ENCODE data around the gene KDM5B.
"Not testable (repeated sequence)": the region's sequence is repeated elsewhere in the genome, so short reads cannot be mapped to it uniquely, and the experiment has no call there.

The KDM5B gene

DNA sequence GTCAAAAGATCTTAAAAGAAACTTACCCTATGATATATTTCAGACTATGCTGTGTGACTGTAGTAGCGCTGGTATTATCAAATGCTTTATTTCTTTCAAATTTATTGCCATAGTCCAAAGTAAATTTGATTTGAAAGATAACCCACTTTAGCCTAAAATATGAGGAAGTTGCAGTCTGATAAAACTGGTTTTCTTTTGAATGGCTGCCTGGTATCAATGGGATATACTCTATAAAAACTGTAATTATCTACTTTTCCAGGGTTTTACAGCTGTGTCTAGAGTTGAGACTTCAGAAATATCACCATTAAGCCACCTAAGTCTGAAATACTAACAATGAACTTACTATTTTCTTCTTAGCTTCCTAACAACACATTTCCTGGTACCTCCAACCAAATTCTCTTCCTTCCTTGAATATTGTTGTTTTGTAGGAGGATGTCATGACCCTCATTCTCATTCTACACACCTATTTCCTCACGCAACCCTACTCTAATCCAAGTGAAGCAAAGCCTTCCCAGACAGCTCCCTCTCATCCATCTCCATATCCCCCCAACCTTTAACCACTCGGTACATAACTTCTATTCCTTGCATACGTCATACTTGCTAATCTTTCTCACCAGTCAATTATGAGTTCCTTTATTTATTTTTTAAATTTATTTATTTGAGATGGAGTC lies 17.0 kb downstream of the KDM5B start:
- DNase-seq (ENCODE audit: low read depth): no peak

GRCh38 chr1:202788800-202789199 lies 19.4 kb downstream of the KDM5B start:
- no peak for DNase-seq (ENCODE audit: low read depth)

DNA sequence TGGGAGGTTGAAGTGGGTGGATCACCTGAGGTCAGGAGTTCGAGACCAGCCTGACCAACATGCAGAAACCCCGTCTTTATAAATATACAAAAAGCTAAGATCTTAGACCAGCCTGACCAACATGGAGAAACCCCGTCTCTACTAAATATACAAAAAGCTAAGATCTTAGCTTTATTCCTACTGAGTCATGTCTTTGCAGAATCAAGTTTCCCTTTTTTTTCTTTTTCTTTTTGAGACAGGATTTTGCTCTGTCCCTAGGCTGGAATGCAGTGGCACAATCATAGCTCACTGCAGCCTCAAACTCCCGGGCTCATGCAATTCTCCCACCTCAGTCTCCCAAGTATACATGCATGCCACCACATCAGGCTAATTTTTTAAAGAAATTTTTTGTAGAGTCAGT lies 21.4 kb downstream of the KDM5B start:
- DNase-seq (ENCODE audit: low read depth): no peak

GRCh38 chr1:202781180-202781579 lies 27.0 kb downstream of the KDM5B start:
- DNase-seq (ENCODE audit: low read depth): no peak

- DNase-seq (ENCODE audit: low read depth): no peak
These were observed 38.1 kb downstream of the KDM5B start for GRCh38 chr1:202770135-202770534.

GRCh38 chr1:202765721-202766120 lies 42.5 kb downstream of the KDM5B start:
- no peak for DNase-seq (ENCODE audit: low read depth)

DNA sequence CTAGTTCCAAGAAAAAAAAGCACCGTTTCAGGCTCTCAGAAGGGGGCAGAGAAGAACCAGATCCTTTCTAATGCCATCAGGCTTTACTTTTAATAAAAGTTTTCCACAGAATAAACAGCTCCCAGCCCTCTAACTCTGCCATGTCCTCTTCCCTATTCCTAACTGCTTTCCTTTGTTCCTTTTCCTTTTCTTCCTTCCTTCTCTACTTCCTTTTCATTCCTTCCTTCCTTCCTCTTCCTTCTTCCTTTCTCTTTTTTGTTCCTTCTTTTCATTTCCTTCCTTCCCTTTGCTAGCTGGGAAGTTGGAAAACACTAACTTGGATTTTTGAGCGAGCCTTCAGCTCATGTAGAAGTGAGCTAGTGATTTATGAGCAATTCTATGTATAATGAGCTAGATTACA lies 46.2 kb downstream of the KDM5B start:
- DNase-seq (ENCODE audit: low read depth): no peak

DNA sequence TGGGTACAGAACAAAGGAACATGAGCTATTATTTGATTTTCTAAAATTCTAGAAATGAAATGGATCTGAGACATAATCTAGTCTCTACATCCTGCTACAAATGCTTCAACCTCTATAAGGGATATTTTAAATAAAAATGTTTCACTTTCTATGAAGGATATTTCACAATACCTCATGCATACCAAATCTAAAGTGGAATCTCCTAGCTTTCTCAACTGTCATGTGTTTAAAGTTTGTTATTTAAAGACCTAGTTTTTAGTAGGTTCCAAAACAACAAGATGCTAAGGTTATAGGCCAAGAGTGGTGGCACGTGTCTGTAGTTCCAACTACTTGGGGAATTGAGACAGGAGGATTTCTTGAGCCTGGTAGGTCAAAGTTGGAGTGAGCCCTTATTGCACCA lies 47.6 kb downstream of the KDM5B start:
- no peak for DNase-seq (ENCODE audit: low read depth)

GRCh38 chr1:202756391-202756790 lies 51.8 kb downstream of the KDM5B start:
- DNase-seq (ENCODE audit: low read depth): no peak

GRCh38 chr1:202754293-202754692 lies 53.9 kb downstream of the KDM5B start:
- DNase-seq (ENCODE audit: low read depth): no peak

DNA sequence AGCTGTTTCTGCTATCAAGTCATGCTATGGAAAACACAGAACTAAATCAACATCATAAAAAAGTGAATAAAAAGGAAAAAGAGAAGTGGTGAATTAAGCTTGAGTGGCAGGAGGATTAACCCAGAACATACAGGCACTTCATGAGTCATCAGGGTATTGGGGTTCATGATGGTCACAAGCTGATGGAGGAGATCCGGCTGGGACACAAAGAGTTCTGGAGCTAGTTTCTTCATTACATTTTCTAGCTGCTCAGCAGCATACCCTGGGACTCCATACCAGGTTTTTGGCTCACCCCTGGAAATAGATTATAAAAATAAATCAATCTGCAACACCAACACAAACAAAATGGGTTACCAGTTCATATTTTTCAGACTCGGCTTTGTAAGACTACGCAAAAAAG lies 55.4 kb downstream of the KDM5B start:
- no peak for DNase-seq (ENCODE audit: low read depth)

GRCh38 chr1:202750761-202751160 lies 57.5 kb downstream of the KDM5B start:
- no peak for DNase-seq (ENCODE audit: low read depth)

GRCh38 chr1:202750024-202750423 lies 58.2 kb downstream of the KDM5B start:
- DNase-seq (ENCODE audit: low read depth): no peak

GRCh38 chr1:202745323-202745888 lies 62.8 kb downstream of the KDM5B start:
- no peak for DNase-seq (ENCODE audit: low read depth)

DNA sequence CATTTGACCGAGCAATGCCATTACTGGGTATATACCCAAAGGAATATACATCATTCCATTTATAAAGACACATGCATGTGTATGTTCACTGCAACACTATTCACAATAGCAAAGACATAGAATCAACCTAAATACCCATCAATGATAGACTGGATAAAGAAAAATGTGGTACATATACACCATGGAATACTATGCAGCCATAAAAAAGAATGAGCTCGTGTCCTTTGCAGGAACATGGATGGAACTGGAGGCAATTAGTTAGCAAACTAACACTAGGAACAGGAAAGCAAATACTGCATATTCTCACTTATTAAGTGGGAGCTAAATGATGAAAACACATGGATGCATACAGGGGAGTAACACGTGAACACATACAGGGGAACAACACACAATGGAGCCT lies 63.5 kb downstream of the KDM5B start:
- DNase-seq (ENCODE audit: low read depth): not testable (repeated sequence)

DNA sequence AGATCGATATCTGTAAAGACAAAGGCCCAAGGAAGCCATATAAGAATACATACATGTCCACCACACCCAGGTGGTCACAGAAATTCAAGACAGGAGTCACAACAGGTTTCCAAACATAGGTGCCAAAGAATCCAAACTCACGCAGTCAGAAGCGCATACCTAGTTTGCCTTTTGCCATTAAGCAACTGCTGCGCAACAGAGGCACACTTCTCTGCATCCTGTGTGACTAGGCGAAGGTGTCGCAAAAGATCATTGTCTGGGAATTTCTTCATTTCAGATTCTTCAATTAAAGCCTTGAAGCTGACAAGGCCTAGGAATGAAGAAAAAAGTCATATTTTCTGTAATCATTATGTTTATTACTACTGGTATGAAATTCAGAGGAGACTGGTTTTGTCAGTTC lies 65.7 kb downstream of the KDM5B start:
- no peak for DNase-seq (ENCODE audit: low read depth)

- DNase-seq (ENCODE audit: low read depth): no peak
These were observed 75.0 kb downstream of the KDM5B start for GRCh38 chr1:202733251-202733650.

GRCh38 chr1:202728951-202729350 lies 79.3 kb downstream of the KDM5B start:
- no peak for DNase-seq (ENCODE audit: low read depth)

DNA sequence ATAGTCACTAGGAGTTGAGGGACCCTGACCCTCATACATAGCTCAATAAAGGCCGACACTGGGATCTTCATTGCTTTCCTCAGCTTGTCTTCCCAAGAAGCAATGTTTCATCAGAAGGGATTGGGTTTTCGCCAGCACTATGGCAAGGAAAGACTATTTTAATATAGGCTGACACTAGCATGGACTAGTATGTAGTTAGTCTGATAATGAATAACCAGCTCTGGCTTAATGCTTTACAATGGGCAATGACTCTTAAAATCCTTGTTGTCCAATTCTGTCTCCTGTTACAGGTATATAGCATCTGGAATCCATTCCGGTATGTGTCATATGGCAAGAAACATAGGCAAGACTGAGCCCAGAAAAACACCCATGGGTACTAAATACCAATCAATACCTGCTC lies 82.7 kb downstream of the KDM5B start:
- DNase-seq (ENCODE audit: low read depth): no peak

GRCh38 chr1:202723708-202724107 lies 84.5 kb downstream of the KDM5B start:
- DNase-seq (ENCODE audit: low read depth): no peak

GRCh38 chr1:202723046-202723445 lies 85.2 kb downstream of the KDM5B start:
- DNase-seq (ENCODE audit: low read depth): not testable (repeated sequence)

- no peak for DNase-seq (ENCODE audit: low read depth)
These were observed 91.6 kb downstream of the KDM5B start for GRCh38 chr1:202716654-202717053.

DNA sequence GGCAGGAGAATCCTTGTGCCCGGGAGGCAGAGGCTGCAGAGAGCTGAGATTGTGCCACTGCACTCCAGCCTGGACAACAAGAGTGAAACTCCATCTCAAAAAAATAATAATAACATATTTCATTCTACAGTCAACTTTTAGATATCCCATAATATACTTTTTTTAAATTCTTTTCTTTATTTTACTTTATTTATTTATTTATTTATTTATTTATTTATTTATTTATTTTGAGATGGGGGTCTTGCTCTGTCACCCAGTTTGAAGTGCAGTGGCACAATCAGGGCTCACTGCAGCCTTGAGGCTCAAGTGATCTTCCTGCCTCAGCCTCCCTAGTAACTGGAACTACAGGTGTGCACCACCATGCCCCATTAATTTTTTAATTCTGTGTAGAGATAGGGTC lies 94.0 kb downstream of the KDM5B start:
- not testable (repeated sequence) for DNase-seq (ENCODE audit: low read depth)

DNA sequence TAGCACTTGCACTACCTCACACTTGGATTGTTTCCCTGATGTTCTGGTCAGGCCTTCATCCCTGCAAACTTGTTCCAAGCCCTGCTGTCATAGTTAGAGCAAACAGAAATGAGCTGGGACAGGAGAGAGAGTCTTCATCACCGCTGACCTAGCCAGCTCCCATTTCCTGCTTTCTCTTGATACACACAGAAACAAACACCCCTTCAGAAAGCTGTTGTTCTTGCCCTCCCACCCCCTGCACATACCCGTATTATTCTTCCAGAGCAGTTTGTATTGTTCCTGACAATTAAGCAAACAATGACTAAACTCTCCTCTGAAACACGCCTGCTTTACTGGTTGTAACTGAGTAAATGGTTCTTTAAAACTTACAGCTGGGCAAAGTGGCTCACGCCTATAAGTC lies 95.1 kb downstream of the KDM5B start:
- no peak for DNase-seq (ENCODE audit: low read depth)
